Keratinocyte (primary cell): ENCODE data around the gene PPARA.

Experiments
- CTCF ChIP-seq, 3 experiments: IDR thresholded peaks in 1 of 3; conservative IDR thresholded peaks in 1 of 3; optimal IDR thresholded peaks in 1 of 3; 2 replicates in 2 of 3; 3 replicates in 1 of 3; pipeline versions ENCODE3 to v1.5.1; 2011; ENCODE audit warnings: low read length in 3 of 3, mild to moderate bottlenecking in 3 of 3, moderate library complexity in 2 of 3, control low read depth in 1 of 3, inconsistent platforms in 1 of 3; ENCODE audit not compliant: insufficient read depth in 2 of 3; ENCODE audit errors: extremely low read depth in 1 of 3
- EZH2 ChIP-seq: IDR thresholded peaks from one replicate; pipeline ENCODE4 v1.6.1; 2012; ENCODE audit warnings: inconsistent platforms, mild to moderate bottlenecking, low read length, moderate library complexity

DNA sequence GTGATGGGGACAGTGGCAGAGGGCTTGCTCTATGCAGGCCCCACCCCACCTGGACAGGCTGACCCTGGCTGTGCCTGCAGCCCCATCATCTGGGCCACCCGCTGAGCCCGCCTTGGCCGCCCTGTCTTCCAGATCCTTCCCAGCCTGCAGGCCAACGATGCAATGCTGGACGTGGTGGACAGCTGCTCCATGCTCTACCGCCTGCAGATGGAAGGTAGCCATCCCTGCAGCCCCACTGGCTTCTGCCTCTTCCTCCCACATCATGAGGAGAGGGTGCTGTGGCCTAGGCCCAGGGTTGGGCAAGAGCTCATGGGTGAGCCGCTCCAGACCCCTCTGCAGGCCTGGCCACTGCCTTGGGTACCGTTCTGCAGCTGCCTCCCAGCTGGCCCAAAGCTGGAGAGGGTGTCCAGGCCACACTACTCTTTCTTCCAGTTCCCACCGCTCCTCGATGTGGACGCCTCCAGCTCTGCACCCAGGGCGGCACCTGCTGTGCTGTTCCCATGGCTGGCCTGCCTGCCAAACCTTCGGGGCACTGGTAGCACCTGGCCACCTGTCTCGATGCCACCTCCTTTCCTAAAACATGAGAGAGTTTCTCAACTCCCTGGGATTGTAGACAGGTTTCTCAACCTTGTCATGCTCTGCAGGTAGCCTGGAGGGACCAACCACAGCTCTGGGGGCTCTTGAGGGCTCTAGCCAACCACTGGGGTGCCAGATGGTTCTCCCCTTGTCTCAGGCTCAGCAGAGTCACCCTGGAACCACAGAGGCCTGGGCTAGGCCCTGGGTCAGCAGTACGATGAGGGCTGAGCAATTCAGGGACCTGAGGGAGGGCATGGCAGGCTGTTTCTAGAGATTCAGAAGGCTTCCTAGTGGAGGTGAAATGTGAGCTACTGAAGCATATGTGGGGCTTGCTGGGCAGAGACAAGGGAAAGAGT, 136.9 kb downstream of the PPARA start:
- TF ChIP-seq CTCF (optimal IDR thresholded peaks at IDR 0.05 in 1 of 3, IDR thresholded peaks at IDR 0.05 in 1 of 3, conservative IDR thresholded peaks at IDR 0.05 in 1 of 3; ENCODE audit: extremely low read depth in 1 of 3, insufficient read depth in 2 of 3, low read length in 3 of 3) = no peak
- TF ChIP-seq EZH2 = no peak
